Activated CD4-positive, alpha-beta memory T cell treated with anti-CD3 and anti-CD28 coated beads for 36 hours (primary cell): ENCODE measurements around the gene CA10. TPM values are rescaled to one million over a fixed set of nuclear protein-coding genes. Genes with fewer than 3 reads are reported as not detected.

Experiments
- CTCF ChIA-PET: fragments of 350-600 bp; sonication (Branson Sonifier 250); formaldehyde crosslinking; loops from one replicate; lab custom pipeline; 2021; ENCODE audit warnings: antibody characterized with exemption, inconsistent platforms; lab: Charles Lee
- POLR2A ChIA-PET: fragments of 350-600 bp; sonication (Branson Sonifier 250); formaldehyde crosslinking; loops from one replicate; lab custom pipeline; 2021; ENCODE audit warnings: antibody characterized with exemption; lab: Charles Lee
- DNase-seq: peaks from one replicate; pipeline ENCODE4 v3.0.0-alpha.2; 2020
- H3K27ac Mint-ChIP-seq: one replicate; pipeline ENCODE4 v1.8.0; 2021; ENCODE audit warnings: mixed read lengths
- H3K27me3 Mint-ChIP-seq: one replicate; pipeline ENCODE4 v1.8.0; 2021; ENCODE audit warnings: mixed read lengths
- H3K36me3 Mint-ChIP-seq: one replicate; pipeline ENCODE4 v1.8.0; 2021; ENCODE audit warnings: mixed read lengths
- H3K4me1 Mint-ChIP-seq: one replicate; pipeline ENCODE4 v1.8.0; 2021; ENCODE audit warnings: low read depth, mixed read lengths
- H3K4me3 Mint-ChIP-seq: one replicate; pipeline ENCODE4 v1.8.0; 2021; ENCODE audit warnings: mild to moderate bottlenecking, mixed read lengths
- H3K9me3 Mint-ChIP-seq: one replicate; pipeline ENCODE4 v1.8.0; 2021; ENCODE audit warnings: mixed read lengths
- intact Hi-C: fragments of 100-400 bp; cut with micrococcal nuclease; formaldehyde crosslinking; loops from one replicate; pipeline ENCODE4 v1.15.1; 2023
- total RNA-seq, 2 experiments: library from RNA; stranded (reverse); gene quantifications; one replicate each; pipeline ENCODE4 v1.2.3, GENCODE V29; 2021

Gene CA10
- total RNA-seq, 2 experiments from 2014 or later: not detected

DNA sequence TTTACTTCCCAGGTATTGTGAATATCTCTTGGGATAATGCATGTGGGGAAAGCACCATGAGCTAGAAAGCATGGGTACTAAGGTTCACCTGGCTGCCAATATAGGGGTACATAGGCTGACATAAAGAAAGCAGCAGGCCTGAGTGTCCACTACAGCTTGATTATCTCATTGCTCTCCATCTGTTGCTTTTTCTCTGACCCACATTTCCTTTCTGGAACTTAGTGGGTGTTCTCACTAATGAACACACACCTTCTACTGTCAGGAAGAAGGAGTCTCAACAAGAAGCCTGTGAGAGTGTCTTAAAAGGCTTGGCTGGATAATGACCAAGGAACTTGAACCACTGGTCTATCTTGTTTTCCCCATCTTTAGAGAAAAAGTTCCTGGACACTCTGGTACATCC lies 62.5 kb downstream of the CA10 start:
- no peak overlapping the region for H3K27ac Mint-ChIP-seq
- no peak for DNase-seq
- H3K4me1 Mint-ChIP-seq: no peaks in the 10 kb centered on the region
- intact Hi-C loops: no loop called here
- peaks cover 1% of the 10 kb centered on the region for H3K27me3 Mint-ChIP-seq
- no peaks in the 10 kb centered on the region for H3K9me3 Mint-ChIP-seq
- no peaks in the 10 kb centered on the region for H3K36me3 Mint-ChIP-seq
- CTCF ChIA-PET: no interaction called here
- POLR2A ChIA-PET: no interaction called here
- H3K4me3 Mint-ChIP-seq: no peak overlapping the region

DNA sequence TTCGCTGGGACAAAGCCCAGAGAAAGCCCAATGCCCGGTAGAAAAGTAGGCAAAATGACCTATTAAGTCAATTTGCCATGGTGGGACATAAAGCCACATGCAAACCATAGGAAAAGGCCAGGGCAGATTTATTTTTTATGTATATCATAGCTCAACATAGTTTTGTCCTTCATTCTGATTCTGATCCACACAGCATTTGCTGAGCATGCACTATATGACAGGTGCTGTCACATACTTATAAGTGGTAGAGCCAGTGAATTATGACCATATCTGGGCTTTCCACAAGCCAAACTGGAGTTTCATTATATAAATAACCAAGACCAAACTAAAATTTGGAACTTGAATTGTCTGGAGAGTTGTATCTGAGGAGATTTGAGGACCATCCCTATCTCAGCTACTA lies 74.3 kb downstream of the CA10 start:
- Mint-ChIP-seq H3K27ac (no peak overlapping the region), H3K4me1 (no peaks in the 10 kb centered on the region), H3K4me3 (no peak overlapping the region), H3K27me3 (peaks cover 7% of the 10 kb centered on the region), H3K9me3 (no peaks in the 10 kb centered on the region), H3K36me3 (no peaks in the 10 kb centered on the region)
- DNase-seq: no peak
- ChIA-PET CTCF (no interaction called here), POLR2A (no interaction called here)
- intact Hi-C loops: no loop called here

DNA sequence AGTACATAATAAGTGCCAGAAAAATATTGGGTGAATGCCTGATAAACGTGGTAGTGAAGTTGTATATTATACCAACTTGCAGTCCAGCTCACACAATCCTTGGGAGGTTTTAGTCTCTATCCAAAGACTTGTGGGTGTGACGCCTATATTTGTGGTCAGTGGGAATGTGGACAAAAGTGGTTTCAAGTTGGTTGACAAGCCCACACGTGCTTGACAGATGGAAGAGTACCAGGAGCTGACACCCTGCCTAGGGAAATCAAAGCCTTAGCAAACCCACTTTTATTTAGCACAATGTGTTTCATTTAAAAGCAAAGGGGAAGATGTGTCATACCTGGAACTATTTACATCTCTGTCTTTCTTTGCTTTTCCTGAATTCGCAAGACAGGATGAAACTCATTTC lies 79.0 kb downstream of the CA10 start:
- H3K4me1 Mint-ChIP-seq: no peaks in the 10 kb centered on the region
- no peak overlapping the region for H3K27ac Mint-ChIP-seq
- intact Hi-C loops: no loop called here
- no peak for DNase-seq
- ChIA-PET CTCF (no interaction called here), POLR2A (no interaction called here)
- H3K9me3 Mint-ChIP-seq: no peaks in the 10 kb centered on the region
- H3K4me3 Mint-ChIP-seq: no peak overlapping the region
- peaks cover 3% of the 10 kb centered on the region for H3K27me3 Mint-ChIP-seq
- H3K36me3 Mint-ChIP-seq: no peaks in the 10 kb centered on the region

DNA sequence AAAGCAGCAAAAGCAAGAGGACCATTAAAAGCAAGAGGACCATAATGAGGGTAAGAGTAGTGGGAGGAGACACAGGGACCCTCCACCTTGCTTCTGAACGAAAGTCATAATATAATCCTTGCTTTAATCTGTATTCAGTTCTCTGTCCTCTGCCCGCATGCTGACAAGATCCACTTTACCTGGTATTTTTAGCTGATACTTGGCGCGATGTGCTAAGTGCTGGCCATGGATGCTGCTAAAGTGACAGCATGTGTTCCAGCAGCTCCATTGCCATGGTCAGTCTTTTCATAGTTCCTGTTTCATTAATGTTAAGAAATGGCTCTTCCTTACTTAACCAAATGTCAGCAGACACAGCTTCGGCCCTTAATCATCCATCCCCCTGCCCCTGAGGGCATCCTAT lies 86.8 kb downstream of the CA10 start:
- H3K27me3 Mint-ChIP-seq: peaks cover 3% of the 10 kb centered on the region
- ChIA-PET CTCF (no interaction called here), POLR2A (no interaction called here)
- no peaks in the 10 kb centered on the region for H3K36me3 Mint-ChIP-seq
- no peak overlapping the region for H3K27ac Mint-ChIP-seq
- no peaks in the 10 kb centered on the region for H3K4me1 Mint-ChIP-seq
- DNase-seq: no peak
- H3K9me3 Mint-ChIP-seq: no peaks in the 10 kb centered on the region
- H3K4me3 Mint-ChIP-seq: no peak overlapping the region
- intact Hi-C loops: no loop called here

DNA sequence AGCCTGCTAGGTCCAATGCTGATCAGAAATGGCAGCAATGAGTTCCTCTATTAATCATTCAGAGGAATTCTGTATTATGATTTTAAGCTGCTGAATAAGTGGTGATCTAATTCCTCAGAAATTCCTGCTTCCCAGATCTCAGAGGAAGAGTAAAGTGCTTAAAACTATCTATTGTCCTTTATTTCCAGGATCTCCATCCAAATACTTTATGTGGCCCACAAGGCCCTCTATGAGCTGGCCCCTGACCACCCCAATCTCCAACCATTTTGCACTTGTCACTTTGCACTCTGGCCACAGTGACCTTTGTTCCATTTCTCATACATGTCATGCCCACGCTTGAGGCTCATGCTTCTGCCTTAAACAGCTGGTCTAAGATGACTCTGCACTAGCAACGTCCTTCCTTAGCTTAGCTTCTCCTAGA lies 93.7 kb downstream of the CA10 start:
- Mint-ChIP-seq H3K27ac (no peak overlapping the region), H3K4me3 (no peak overlapping the region), H3K4me1 (no peaks in the 10 kb centered on the region), H3K27me3 (no peaks in the 10 kb centered on the region), H3K9me3 (no peaks in the 10 kb centered on the region), H3K36me3 (no peaks in the 10 kb centered on the region)
- CTCF ChIA-PET: no interaction called here
- intact Hi-C loops: no loop called here
- POLR2A ChIA-PET: no interaction called here
- DNase-seq: no peak

DNA sequence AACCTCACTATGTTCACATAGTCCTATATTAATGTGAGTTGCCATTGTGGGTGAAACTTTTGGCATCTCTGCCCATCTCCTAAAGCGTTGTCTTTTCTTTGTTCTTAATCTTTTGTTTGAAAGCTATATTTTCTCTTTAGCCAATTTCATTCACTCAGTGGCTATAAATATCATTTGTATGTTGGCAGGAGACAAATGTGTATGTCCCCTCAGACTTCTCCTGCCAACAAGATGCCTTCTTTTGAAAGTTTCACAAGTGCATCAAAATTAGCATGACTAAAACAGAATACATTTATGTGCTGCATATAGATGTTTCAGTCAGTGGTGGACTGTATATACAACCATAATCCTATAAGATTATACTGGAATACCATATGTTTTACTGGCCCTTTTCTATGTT lies 109.0 kb downstream of the CA10 start:
- intact Hi-C loops: no loop called here
- no peaks in the 10 kb centered on the region for H3K36me3 Mint-ChIP-seq
- POLR2A ChIA-PET: no interaction called here
- H3K27me3 Mint-ChIP-seq: peaks cover 6% of the 10 kb centered on the region
- H3K27ac Mint-ChIP-seq: no peak overlapping the region
- H3K9me3 Mint-ChIP-seq: peaks cover 5% of the 10 kb centered on the region
- CTCF ChIA-PET: no interaction called here
- H3K4me1 Mint-ChIP-seq: no peaks in the 10 kb centered on the region
- H3K4me3 Mint-ChIP-seq: no peak overlapping the region
- DNase-seq: no peak

DNA sequence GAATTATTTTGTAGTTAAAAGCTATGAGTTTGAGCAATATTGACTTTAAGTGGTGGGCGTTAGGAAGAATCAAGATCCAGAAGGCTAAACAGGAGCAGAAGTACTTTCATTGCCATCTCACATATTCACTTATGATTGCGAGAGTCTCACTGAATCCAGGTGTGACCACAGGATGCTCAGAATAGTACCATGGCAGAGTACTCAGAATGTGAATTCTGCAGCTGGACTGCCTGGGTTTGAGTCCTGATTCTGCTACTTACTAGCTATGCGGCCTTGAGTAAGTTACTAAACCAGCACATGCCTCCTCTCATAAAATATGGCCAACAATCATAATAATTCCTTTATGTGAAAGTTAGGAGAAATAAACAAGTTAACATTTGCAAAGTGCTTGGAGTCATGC lies 109.5 kb downstream of the CA10 start:
- Mint-ChIP-seq H3K36me3 (no peaks in the 10 kb centered on the region), H3K9me3 (peaks cover 2% of the 10 kb centered on the region), H3K27me3 (peaks cover 6% of the 10 kb centered on the region), H3K4me3 (no peak overlapping the region), H3K4me1 (no peaks in the 10 kb centered on the region), H3K27ac (no peak overlapping the region)
- POLR2A ChIA-PET: no interaction called here
- no peak for DNase-seq
- CTCF ChIA-PET: no interaction called here
- intact Hi-C loops: no loop called here

DNA sequence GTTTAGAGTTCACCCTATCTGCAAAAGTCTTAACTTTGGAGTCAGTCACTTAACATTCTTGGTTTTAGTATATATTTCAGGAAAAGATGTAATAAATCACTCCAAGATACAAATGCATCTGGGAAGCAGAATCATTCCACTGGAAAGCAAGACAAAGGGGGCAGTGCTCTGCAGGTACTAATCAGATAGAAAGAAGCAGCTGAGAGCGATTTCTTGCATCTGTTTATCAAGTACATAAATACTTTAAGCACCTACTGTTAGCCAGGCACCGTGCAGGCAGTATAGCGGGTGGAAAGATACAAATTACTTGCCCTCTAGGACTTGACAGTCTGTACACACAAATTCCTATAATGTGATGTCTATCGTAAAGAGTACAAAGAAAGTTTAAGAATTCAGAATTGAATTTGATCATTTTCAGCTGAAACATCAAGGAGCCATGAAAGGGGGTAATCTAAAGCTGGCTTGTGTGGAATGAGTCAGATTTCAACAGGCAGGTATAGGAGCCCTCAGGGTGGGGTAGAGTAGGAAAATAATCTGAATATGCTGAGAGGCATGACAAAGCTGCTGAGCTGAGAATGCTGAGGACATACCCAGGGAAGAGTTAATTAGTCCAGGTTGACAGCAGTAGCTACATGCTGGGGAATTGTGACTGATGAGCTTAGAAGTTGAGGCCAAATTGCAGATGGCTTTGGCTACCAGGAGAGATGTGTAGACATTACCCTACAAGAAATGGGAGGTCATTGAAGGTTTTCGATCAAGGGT lies 110.2 kb downstream of the CA10 start:
- peaks cover 9% of the 10 kb centered on the region for H3K27me3 Mint-ChIP-seq
- no peak for DNase-seq
- no peaks in the 10 kb centered on the region for H3K36me3 Mint-ChIP-seq
- ChIA-PET POLR2A (no interaction called here), CTCF (no interaction called here)
- no peaks in the 10 kb centered on the region for H3K9me3 Mint-ChIP-seq
- H3K4me3 Mint-ChIP-seq: no peak overlapping the region
- H3K4me1 Mint-ChIP-seq: no peaks in the 10 kb centered on the region
- H3K27ac Mint-ChIP-seq: no peak overlapping the region
- intact Hi-C loops: no loop called here

DNA sequence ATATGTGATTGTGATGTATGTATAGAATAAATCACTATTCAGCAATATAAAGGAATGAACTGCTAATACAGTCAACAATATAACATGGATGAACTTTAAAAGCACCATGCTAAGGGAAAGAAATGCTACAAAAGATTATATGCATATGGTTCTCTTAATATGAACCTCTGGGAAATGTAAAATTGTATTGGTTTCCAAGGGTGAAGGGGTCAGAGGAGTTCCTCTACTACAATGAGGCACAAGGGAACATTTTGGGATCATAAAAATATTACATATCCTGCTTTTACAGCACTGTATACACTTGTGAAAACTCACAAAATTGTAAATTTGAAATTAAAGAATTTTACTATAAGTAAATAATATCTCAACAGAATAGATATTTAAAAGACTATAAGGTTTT lies 111.4 kb downstream of the CA10 start:
- H3K4me3 Mint-ChIP-seq: no peak overlapping the region
- DNase-seq: no peak
- ChIA-PET POLR2A (no interaction called here), CTCF (no interaction called here)
- peaks cover 9% of the 10 kb centered on the region for H3K27me3 Mint-ChIP-seq
- intact Hi-C loops: no loop called here
- no peaks in the 10 kb centered on the region for H3K36me3 Mint-ChIP-seq
- no peak overlapping the region for H3K27ac Mint-ChIP-seq
- H3K9me3 Mint-ChIP-seq: no peaks in the 10 kb centered on the region
- no peaks in the 10 kb centered on the region for H3K4me1 Mint-ChIP-seq

DNA sequence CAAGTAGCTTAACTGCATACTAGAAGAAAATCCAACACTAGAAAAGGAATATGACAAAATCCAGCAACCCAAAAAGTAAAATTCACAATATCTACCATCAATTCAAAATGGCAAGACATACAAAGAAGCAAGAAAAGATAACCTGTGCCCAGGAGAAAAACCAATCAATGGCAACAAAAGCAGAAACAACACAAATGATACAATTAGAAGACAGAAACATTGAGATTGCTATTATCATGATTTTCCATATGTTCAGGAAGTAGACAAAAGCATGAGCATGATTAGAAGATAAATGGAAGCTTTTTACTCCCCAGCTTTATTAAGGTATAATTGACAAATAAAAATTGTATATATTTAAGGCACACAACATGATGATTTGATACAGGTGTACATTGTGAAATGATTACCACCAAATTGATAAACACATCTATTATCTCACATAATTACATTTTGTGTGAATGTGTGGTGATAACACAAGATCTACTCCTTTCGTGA lies 117.3 kb downstream of the CA10 start:
- ChIA-PET POLR2A (no interaction called here), CTCF (no interaction called here)
- intact Hi-C loops: no loop called here
- no peak for DNase-seq
- Mint-ChIP-seq H3K9me3 (no peaks in the 10 kb centered on the region), H3K4me3 (no peak overlapping the region), H3K4me1 (no peaks in the 10 kb centered on the region), H3K27me3 (peaks cover 6% of the 10 kb centered on the region), H3K36me3 (no peaks in the 10 kb centered on the region), H3K27ac (no peak overlapping the region)

DNA sequence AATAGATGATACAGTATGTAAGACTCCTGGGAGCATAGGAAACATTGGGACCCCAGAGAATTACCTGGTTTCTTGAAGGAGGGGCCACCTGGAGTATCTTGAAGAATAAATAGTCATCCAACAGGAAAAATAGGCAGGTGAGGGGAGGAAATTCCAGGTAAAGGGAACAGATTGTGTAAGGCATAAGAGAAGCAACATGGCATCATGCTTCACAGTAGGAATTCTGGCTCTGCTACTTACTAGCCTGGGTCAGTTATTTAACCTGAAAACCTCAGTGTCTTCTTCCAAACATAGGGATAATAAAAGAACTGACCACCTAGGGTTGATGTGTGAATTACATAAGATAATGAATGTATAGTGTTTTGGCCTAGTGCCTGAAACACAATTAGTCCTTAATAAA lies 122.1 kb downstream of the CA10 start:
- POLR2A ChIA-PET: no interaction called here
- DNase-seq: no peak
- H3K27me3 Mint-ChIP-seq: no peaks in the 10 kb centered on the region
- H3K9me3 Mint-ChIP-seq: no peaks in the 10 kb centered on the region
- intact Hi-C loops: no loop called here
- no peak overlapping the region for H3K4me3 Mint-ChIP-seq
- H3K4me1 Mint-ChIP-seq: no peaks in the 10 kb centered on the region
- H3K36me3 Mint-ChIP-seq: no peaks in the 10 kb centered on the region
- CTCF ChIA-PET: no interaction called here
- no peak overlapping the region for H3K27ac Mint-ChIP-seq

DNA sequence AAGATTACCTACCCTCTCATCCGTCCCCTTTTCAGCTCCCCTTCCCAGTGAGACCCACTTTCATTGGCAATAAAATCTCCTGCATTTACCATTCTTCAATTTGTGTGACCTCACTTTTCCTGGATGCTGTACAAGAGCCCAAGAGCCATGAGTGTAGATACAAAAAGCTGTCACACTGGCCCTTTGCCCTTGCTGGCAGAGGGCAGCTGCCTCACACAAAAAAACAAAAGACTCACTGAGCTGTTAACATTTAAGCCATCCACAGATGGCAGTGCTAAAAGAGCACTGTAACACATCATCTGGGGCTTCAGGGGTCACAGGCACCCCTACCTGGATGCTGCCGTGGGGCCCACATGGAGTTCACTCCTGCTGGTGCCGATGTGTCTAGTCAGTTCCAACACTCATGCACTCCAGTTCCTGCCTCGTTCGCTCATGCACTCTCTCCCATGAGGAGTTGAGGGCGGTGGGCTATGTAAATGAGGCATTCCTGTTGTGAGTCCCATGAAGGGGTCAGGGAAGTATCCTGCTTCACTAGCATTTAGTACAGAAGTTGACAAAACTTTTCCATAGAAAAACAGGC lies 123.1 kb downstream of the CA10 start:
- H3K9me3 Mint-ChIP-seq: no peaks in the 10 kb centered on the region
- no peak overlapping the region for H3K4me3 Mint-ChIP-seq
- intact Hi-C loops: no loop called here
- no peak overlapping the region for H3K27ac Mint-ChIP-seq
- CTCF ChIA-PET: no interaction called here
- H3K36me3 Mint-ChIP-seq: no peaks in the 10 kb centered on the region
- H3K4me1 Mint-ChIP-seq: no peaks in the 10 kb centered on the region
- no peaks in the 10 kb centered on the region for H3K27me3 Mint-ChIP-seq
- no peak for DNase-seq
- POLR2A ChIA-PET: no interaction called here

DNA sequence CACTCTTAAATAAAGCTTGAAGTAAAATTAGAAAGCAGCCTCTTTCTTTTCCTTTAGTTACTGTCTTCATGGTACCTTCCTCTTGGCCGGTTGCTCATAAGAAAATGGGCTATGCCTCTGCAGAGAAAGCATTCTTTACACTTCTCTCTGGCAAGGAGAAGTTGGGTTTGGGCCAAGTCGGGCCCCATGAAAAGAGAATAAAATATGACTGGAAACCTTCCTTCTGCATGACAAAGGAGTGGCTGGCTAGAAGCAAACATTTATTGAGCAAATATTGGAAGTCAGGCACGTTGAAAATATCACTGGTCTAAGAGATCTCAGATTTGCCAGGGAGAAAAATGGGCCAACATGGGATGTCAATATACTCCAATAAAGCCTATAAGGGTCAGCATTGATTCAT lies 126.1 kb downstream of the CA10 start:
- Mint-ChIP-seq H3K27me3 (peaks cover 1% of the 10 kb centered on the region), H3K36me3 (no peaks in the 10 kb centered on the region), H3K4me1 (no peaks in the 10 kb centered on the region), H3K4me3 (no peak overlapping the region), H3K27ac (no peak overlapping the region), H3K9me3 (no peaks in the 10 kb centered on the region)
- DNase-seq: no peak
- ChIA-PET POLR2A (no interaction called here), CTCF (no interaction called here)
- intact Hi-C loops: no loop called here
